Colonic mucosa (tissue), 4 donors: ENCODE results near the gene LRRC75A. TPM values are rescaled to one million over a fixed set of nuclear protein-coding genes. Genes with fewer than 3 reads are reported as not detected.

ENCODE experiments used
- DNase-seq: peaks from one replicate; pipeline ENCODE4 v3.0.0-alpha.2; 2020
- H3K27ac ChIP-seq: fragments of 200-600 bp; one replicate; pipeline ENCODE4 v1.8.0; 2021
- H3K27me3 ChIP-seq: fragments of 200-600 bp; one replicate; pipeline ENCODE4 v1.8.0; 2021
- H3K36me3 ChIP-seq: fragments of 200-600 bp; one replicate; pipeline ENCODE4 v1.8.0; 2021
- H3K4me1 ChIP-seq: fragments of 200-600 bp; one replicate; pipeline ENCODE4 v1.8.0; 2021; ENCODE audit warnings: mild to moderate bottlenecking
- H3K4me3 ChIP-seq: fragments of 200-600 bp; one replicate; pipeline ENCODE4 v1.8.0; 2021
- H3K9ac ChIP-seq, 2 donors: one replicate each; pipeline ENCODE4 v1.7.0; 2013; ENCODE audit warnings: control low read depth in 2 of 2, low read depth in 2 of 2, low read length in 2 of 2
- H3K9me3 ChIP-seq: fragments of 200-600 bp; one replicate; pipeline ENCODE4 v1.8.0; 2021
- intact Hi-C: fragments of 100-400 bp; cut with DNase I; formaldehyde crosslinking; loops from one replicate; pipeline ENCODE4 v1.14.1; 2022
- total RNA-seq, 2 donors: library from RNA; stranded (reverse); fragmentation: NEBNext Ultra II Directional in 1 of 2; extraction: Animal tissue kit (Norgen Biotek cat#: 25700) in 1 of 2; gene quantifications; one replicate each; pipeline ENCODE4 v1.2.1, GENCODE V29; 2021
- TF ChIP-seq, protein P1 (sequence below): fragments of 200-600 bp; IDR thresholded peaks from one replicate; pipeline ENCODE4 v1.8.0; 2022; ENCODE audit warnings: antibody characterized with exemption, mild to moderate bottlenecking
- donor health status: healthy.
- donor health status: DM: no; HTN: no; CAD: no.
- donor health status: DM: no; HTN: no; CAD: no.

Gene LRRC75A
- total RNA-seq, 2 donors from 2014 or later = 43.2 to 49.4 TPM

DNA sequence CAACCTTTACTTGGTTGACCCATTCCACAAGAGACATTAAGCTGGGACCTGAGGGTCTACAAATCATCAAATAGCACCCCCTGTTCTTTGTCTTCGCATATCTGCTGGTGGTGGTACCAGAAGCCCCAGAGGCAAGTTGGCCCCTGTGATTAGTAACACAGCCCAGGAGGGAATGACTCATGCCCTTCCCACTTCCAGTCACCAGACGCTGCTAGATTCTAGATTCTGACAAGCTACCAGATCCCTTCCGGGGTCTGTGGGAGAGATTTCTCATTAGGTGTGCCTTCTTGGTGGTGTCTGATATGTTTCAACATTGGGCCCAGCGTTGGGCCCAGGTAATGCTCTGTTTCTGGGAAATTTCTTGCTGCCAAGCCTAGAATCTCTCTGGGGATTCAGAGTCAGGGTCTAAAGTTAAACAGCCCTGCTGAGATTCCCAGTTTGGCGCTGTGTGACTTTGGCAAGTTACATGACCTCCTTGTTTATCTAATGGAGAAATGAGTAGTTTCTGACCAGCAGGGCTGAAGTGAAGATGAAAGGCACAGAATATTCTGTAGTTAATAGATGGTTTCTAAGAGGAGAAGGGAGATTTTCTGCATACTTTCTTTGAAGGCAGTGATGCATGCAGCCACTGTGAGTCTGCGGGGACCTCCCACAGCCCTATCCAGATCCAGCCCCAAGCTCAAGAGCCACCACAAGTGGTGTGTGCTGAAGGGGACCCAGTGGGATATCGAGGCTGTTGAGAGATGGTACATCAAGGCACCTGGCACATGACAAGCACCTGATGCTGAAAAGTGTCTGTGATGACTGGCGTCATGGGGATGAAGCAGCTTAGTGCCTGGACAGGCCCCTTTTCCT lies 72.7 kb downstream of the LRRC75A start:
- Histone ChIP-seq H3K9me3 (no peaks in the 10 kb centered on the region), H3K9ac (peak overlapping the region; percentile 12 to 48), H3K27ac (peak overlapping the region; percentile 56), H3K27me3 (no peaks in the 10 kb centered on the region), H3K4me1 (peaks cover 5% of the 10 kb centered on the region), H3K4me3 (no peak overlapping the region), H3K36me3 (no peaks in the 10 kb centered on the region)
- intact Hi-C loops = loop anchor here (10.0 kb wide), 1 partner anchor 54 kb away; no protein-coding TSS in a partner anchor
- DNase-seq = no peak
- TF ChIP-seq, protein P1, sequence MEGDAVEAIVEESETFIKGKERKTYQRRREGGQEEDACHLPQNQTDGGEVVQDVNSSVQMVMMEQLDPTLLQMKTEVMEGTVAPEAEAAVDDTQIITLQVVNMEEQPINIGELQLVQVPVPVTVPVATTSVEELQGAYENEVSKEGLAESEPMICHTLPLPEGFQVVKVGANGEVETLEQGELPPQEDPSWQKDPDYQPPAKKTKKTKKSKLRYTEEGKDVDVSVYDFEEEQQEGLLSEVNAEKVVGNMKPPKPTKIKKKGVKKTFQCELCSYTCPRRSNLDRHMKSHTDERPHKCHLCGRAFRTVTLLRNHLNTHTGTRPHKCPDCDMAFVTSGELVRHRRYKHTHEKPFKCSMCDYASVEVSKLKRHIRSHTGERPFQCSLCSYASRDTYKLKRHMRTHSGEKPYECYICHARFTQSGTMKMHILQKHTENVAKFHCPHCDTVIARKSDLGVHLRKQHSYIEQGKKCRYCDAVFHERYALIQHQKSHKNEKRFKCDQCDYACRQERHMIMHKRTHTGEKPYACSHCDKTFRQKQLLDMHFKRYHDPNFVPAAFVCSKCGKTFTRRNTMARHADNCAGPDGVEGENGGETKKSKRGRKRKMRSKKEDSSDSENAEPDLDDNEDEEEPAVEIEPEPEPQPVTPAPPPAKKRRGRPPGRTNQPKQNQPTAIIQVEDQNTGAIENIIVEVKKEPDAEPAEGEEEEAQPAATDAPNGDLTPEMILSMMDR = no peak

DNA sequence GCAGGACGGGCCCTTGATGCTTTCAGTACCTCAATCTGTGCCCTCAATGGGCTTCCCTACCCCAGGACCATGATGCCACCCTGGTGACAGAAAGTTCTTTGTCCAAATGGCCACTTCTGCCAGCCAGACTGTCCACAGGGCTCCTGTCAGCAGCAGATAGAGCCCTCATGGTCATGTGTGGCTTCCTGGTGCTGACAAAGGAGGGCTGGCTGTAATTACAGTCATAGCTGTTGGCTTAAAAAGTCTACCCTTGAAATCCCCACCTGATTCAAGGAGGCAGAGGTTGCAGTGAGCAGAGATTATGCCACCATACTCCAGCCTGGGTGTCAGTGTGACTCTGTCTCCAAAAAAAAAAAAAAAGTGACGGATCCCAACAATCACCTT lies 73.3 kb downstream of the LRRC75A start:
- Histone ChIP-seq H3K27me3 (no peaks in the 10 kb centered on the region), H3K4me3 (no peak overlapping the region), H3K4me1 (peaks cover 5% of the 10 kb centered on the region), H3K36me3 (no peaks in the 10 kb centered on the region), H3K27ac (peak overlapping the region; percentile 56), H3K9me3 (no peaks in the 10 kb centered on the region), H3K9ac (peak overlapping the region in 1 of 2 donors; percentile 12)
- TF ChIP-seq, protein P1 = no peak
- DNase-seq = no peak
- intact Hi-C loops = loop anchor here (10.0 kb wide), 1 partner anchor 54 kb away; no protein-coding TSS in a partner anchor

DNA sequence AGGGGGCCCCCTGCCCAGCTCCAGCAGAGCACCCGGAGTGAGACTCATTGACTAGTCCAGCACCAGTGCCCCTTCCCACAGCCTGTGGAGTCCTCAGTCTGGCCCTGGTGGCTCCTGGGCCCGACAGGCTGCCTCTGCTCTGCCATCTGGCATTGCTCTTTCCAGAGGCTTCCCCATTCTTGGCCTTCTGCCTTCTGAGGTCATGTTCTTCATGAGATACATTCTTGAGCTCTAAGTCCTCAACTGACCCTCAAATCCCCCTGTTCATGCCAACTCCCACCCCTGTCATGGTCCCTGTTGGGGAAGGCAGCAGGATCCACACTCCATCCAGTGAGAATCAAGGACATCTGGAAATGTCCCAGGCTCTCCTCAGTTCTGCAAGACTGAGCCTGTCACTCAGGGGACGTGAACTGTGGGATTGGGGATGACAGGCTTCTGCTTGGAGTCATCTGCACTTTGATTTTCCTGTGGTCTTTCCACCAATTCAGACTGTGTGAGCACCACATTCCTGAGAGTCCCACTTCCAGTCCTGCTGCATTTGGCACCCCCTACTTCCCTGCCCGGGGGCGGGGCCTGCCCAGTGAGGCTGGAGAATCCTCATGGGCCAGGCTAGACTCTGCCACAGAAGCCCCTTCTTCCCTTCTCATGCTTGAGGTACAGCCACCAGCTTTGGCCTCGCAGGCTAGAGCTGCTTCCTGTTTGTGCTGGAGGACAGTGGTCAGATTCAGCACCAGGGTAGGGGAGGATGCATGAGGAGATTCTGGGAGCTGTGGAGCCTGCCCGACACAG lies 73.9 kb downstream of the LRRC75A start:
- no peaks in the 10 kb centered on the region for H3K9me3 ChIP-seq
- TF ChIP-seq, protein P1 = no peak
- intact Hi-C loops = loop anchor here (10.0 kb wide), 1 partner anchor 53 kb away; no protein-coding TSS in a partner anchor
- no peak for DNase-seq
- H3K4me3 ChIP-seq = no peak overlapping the region
- H3K4me1 ChIP-seq = peaks cover 5% of the 10 kb centered on the region
- peak overlapping the region; percentile 56 for H3K27ac ChIP-seq
- no peaks in the 10 kb centered on the region for H3K36me3 ChIP-seq
- peak overlapping the region; percentile 1 to 4 for H3K9ac ChIP-seq
- H3K27me3 ChIP-seq = no peaks in the 10 kb centered on the region

DNA sequence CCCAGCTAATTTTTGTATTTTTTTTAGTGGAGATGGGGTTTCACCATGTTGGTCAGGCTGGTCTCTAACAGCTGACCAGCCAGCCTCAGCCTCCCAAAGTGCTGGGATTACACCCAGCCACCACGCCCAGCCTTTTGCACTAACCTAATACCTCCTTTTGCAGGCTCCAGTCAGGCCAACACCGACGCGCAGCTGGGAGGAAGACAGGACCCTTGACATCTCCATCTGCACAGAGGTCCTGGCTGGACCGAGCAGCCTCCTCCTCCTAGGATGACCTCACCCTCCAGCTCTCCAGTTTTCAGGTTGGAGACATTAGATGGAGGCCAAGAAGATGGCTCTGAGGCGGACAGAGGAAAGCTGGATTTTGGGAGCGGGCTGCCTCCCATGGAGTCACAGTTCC lies 74.6 kb downstream of the LRRC75A start:
- intact Hi-C loops = loop anchor here (10.0 kb wide), 1 partner anchor 53 kb away; no protein-coding TSS in a partner anchor
- Histone ChIP-seq H3K4me3 (no peak overlapping the region), H3K27me3 (no peaks in the 10 kb centered on the region), H3K4me1 (peaks cover 5% of the 10 kb centered on the region), H3K9ac (peak overlapping the region in 1 of 2 donors; percentile 4), H3K9me3 (no peaks in the 10 kb centered on the region), H3K36me3 (no peaks in the 10 kb centered on the region), H3K27ac (no peak overlapping the region)
- TF ChIP-seq, protein P1 = no peak
- no peak for DNase-seq
